GM19240 (cell line): ENCODE measurements around the gene CCNT1.
"Not testable (repeated sequence)": the region's sequence is repeated elsewhere in the genome, so short reads cannot be mapped to it uniquely, and the experiment has no call there.

Source experiments
- DNase-seq: peaks from one replicate; pipeline ENCODE4 v3.0.0; 2011; ENCODE audit warnings: low spot score; ENCODE audit not compliant: insufficient read length

The CCNT1 gene

DNA sequence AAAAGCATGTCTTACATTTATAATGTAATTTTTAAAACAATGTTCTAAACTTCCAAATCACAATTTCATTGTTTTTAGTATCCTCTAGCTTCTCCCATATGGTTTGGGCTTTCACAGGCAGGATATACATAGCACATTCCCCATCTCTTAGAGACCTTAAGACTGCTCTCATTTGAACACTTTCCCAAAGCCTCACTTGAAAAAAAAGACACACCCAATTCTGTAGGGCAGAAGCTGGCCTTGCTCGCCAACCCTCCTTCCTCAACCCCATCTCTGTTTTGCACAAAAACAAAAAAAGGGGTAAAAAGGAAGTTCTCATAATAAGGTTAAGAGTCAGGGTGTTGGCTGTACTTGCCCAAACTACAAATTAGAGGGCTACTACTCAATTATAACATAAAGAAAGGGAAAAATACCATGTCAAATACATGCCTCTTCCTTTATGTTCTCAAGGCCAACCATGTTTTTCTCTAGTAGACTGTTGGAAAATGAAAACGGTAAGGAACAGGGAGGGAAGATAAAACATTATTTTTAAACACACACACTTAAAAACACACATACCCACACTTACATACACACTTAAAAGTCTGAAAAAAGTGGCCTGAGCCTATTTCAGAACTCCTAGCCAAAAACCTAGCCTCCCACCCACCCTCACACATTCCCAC, 24.6 kb downstream of the CCNT1 start:
- no peak for DNase-seq

GRCh38 chr12:48690990-48691389, 25.5 kb downstream of the CCNT1 start:
- no peak for DNase-seq

- no peak for DNase-seq
Measured at GRCh38 chr12:48690436-48690835, 26.1 kb downstream of the CCNT1 start.

DNA sequence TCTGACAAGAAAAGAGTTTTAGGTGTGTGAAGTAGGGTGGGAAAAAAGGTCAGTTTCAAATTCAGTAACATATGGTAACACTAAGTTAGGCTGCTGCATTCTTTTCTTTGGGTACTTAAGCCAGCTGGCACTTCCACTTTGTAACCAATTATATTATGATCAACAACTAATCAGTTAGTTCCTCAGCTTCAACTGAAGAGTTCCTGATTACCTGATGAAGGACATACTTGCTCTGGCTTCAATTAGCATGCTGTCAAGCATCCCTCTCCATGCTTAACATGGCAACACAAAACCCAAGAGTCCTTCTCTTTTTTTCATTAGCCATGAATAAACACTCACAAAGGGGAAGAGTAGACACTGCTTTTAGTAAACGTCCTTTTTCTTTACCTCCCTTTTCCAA, 27.7 kb downstream of the CCNT1 start:
- DNase-seq: no peak

DNA sequence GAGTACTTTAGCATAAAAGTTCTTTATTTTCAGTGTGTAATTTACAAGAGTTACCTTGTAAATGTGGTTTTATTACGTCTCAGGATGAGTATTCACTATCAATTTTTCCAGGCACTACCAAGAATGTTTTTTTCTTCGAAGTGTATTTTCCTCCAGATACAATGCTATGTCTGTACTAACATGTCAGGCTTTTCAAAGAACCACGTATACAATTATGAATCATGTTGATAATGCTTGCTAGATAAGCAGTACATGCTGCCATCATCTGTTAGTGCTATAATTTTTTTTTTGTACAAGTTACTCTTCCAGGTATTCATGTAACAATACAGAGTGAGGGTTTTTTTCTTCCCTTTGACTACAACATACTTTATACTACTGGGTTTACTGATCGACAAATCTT, 28.9 kb downstream of the CCNT1 start:
- DNase-seq: no peak

DNA sequence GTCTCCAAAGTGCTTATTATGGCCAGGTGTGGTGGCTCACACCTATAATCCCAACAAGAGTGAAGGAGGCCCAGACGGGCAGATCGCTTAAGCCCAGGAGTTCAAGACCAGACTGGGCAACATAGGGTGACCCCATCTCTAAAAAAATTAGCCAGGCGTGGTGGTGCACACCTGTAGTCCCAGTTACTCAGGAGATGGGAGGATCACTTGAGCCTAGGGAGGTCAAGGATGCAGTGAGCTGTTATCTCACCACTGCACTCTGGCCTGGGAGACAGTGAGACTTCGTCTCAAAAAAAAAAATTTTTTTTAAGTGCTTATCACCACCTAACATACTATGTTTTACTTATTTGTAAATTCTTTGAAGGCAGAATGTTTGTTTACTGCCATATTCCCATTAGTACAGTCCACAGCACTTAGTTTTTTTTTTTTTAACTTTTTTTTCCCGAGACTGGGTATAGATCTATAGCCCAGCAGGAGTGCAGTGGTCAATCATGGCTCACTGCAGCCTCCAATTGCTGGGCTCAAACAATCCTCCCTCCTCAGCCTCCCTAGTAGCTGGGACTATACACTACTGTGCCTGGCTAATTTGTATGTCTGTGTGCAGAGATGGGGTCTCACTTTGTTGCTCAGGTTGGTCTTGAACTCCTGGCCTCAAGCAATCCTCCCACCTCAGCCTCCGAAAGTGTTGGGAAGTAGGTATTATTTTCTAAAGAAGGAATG, 29.7 kb downstream of the CCNT1 start:
- no peak for DNase-seq

DNA sequence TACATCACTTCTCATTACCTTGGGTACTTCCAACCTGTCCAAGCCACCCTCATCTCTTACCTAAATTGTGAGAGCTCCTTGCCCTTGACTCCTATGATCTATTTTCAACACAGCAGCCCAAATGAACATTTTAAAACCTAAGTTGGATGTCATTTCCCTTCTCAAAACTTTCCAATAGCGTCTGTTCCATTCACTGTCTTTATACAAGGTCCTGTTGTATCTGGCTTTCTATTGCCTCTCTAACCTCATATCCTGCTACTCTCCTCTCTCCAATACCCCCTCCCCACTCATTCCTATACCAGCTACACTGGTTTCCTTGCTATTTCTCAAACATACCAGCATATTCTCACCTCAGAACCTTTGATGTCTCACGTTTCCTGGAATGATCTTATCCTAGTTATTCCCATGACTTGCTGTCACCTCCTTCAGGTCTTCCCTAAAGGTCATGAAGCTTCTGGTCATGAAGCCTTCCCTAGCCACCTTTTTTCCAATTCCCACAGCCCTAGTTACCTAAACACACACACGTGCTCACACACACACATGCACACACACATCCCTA, 30.4 kb downstream of the CCNT1 start:
- no peak for DNase-seq

DNA sequence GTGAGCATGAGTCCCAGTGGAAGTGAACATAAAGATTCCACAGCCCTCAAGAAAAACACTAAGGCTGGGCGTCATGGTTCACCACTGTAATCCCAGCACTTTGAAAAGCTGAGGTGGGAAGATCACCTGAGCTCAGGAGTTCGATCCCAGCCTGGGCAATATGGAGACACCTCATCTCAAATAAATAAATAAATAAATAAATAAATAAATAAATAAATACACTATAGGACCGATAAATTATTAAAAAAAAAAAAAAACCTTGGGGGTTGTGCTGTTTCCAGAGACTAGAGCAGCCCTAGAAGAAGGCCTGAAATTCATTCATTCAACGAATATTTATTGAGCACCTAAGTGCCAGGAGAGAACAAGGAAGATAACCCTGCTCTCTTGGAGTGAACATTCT, 33.0 kb downstream of the CCNT1 start:
- no peak for DNase-seq

GRCh38 chr12:48682927-48683326, 33.6 kb downstream of the CCNT1 start:
- DNase-seq: no peak

- not testable (repeated sequence) for DNase-seq
Measured at GRCh38 chr12:48682533-48682905, 34.0 kb downstream of the CCNT1 start.

DNA sequence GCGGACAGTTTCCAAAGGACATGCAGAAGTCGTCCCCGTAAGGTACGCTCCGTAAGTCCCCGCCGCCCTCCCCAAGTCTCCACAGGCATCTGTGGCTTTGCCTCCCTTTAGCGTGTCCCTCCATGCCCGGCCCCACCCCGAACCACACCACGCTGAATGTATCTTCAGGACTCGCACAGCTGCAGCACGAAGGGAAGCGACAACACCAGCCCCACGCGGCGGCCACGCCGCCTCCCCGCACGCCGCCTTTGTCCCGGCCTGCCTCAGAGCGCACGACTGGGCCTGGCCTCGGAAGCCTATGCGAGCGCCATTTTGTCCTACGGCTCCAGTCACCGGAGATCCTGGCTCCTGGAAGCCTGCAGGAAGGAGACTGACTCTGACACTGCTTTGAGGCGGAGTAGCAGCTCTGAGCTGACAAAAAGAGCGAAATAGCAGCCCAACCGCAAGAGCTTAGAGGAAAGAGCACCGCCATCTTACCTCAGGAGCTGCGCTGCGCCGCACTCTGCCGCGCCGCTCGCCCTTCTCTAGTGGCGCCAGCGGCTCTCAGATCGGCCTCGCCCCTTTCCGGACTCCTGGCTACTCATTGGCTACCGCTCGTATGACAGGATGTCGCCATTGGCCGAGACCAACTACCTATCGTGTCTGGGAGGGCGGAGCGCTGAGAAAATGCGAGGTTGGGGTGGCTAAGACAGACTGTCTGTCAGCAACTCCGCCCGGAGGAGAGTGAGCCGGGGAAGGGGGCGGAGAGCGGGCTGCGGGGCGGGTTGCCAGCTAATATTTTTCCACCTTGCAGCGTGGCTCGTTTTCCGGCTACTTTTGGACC, 34.6 kb downstream of the CCNT1 start, which contains the start of gene KANSL2:
Gene KANSL2 (minus strand): TSS at position 529 of the 823 bp plus-strand sequence. CDS start 606 bp downstream, outside the sequence.
- DNase-seq: peak; percentile 93

DNA sequence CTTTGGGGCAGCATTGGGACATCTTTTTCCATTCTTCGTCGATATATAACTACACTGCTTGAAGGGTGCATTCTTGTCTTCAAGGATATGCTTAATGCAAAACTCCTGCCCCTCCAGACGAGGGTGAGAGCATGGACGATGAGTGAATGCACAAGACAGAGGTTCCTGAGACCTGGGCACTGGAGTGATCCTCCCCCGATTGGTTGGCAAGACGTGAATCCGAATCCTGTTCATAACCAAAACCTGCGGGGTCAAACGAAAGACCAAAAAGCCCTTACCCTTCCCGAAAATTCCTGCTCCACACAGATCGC, 35.2 kb downstream of the CCNT1 start:
- DNase-seq: no peak

DNA sequence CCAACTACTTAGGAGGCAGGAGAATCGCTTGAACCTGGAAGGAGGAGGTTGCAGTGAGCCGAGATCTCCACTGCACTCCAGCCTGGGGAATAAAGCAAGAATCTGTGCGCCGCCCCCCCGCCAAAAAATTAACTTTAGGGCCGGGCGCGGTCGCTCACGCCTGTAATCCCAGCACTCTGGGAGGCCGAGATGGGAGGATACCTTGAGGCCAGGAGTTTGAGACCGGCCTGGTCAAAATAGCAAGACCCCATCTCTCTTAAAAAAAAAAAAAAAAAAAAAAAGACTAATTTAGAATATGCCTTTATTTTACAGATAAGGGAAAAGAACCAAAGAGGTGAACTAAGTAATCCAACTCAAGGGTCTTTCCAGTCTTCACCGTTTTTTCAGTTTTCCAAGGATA, 35.6 kb downstream of the CCNT1 start:
- DNase-seq: no peak

- DNase-seq: no peak
Measured at GRCh38 chr12:48678551-48679185, 37.8 kb downstream of the CCNT1 start.

DNA sequence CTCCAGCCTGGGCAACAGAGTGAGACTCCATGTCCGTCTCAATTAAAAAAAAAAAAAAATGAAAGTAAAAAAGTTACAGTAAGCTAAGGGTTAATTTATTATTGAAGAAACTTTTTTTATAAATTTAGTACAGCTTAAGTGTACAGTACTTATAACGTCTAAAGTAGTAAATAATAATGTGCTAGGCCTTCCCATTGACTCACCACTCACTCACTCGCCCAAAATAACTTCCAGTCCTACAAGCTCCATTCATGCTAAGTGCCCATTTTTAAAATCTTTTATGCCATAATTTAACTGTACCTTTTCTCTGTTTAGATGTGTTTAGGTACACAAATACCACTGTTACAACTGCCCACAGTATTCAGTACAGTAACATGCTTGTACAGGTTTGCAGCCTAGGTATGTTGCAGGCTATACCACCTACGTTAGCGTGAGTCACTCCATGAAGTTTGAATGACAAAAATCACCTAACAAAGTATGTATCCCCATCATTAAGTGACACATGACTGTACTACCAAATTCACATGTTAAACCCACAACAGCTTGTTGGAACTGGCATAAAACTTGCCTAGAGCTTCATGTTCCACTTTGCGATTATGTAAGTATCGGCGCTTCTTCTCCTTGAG, 45.2 kb downstream of the CCNT1 start:
- DNase-seq: no peak

GRCh38 chr12:48668996-48669395, 47.5 kb downstream of the CCNT1 start:
- DNase-seq: no peak

- no peak for DNase-seq
Measured at GRCh38 chr12:48659863-48660262, 56.6 kb downstream of the CCNT1 start.

DNA sequence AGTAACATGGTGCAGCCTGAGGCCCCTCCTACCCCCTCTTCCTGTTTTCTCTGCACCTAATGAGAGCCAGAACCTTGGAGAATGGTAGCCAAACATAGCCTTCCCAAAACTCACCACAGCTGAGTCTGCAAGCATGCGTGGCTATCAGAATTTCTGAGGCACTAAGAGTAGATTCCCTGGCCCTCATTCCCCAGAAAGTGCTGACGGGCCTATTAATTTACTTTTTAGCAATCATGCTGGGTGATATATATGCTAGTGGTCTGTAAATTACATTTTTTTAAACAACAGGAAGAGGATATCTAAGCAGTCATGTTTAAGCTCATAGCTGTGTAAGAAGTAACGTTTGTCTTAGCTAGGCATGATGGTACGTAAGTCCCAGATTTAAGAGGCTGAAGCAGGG, 64.8 kb downstream of the CCNT1 start:
- DNase-seq: no peak

GRCh38 chr12:48645354-48645753, 71.2 kb downstream of the CCNT1 start:
- not testable (repeated sequence) for DNase-seq

GRCh38 chr12:48643011-48643410, 73.5 kb downstream of the CCNT1 start:
- no peak for DNase-seq
